ENCODE data around the gene LETM1.

The LETM1 gene

GRCh38 chr4:1898681-1899080 lies 42.7 kb upstream of the LETM1 start:
- H2BK12ac ChIP-seq (ENCODE audit: low read length): no peak overlapping the region
- peaks cover 18 to 25% of the 10 kb centered on the region in 2 experiments for H3K36me3 ChIP-seq (ENCODE audit: control insufficient read depth in 1 of 2, insufficient read depth in 2 of 2, low read length in 2 of 2)
- H3K9ac ChIP-seq (ENCODE audit: low read length): no peak overlapping the region
- H3K4me2 ChIP-seq (ENCODE audit: low read length): no peak overlapping the region
- no peak overlapping the region for H2AK5ac ChIP-seq (ENCODE audit: low read length)
- H2AFZ ChIP-seq (ENCODE audit: insufficient read depth, low read length, poor library complexity): no peak overlapping the region
- DNase-seq: no peak
- no peak overlapping the region for H2BK5ac ChIP-seq (ENCODE audit: low read depth, low read length, poor library complexity)
- no peak overlapping the region for H4K91ac ChIP-seq (ENCODE audit: low read depth, low read length)
- H4K12ac ChIP-seq (ENCODE audit: low read depth, low read length): no peak overlapping the region
- H3K18ac ChIP-seq (ENCODE audit: low read length): no peak overlapping the region
- H3K23ac ChIP-seq (ENCODE audit: low read length): no peak overlapping the region
- H3K27me3 ChIP-seq (ENCODE audit: insufficient read depth, low read length): no peaks in the 10 kb centered on the region
- no peaks in the 10 kb centered on the region for H3K9me3 ChIP-seq (ENCODE audit: insufficient read depth, low read depth, low read length)
- no CpG with 5 or more reads among the region's 1 CpG for WGBS (ENCODE audit: extremely low coverage, insufficient coverage, insufficient read length)
- H2BK120ac ChIP-seq (ENCODE audit: insufficient read depth, low read length, poor library complexity): no peak overlapping the region
- H3K4me1 ChIP-seq (ENCODE audit: control insufficient read depth in 1 of 2, insufficient read depth in 2 of 2, low read length in 2 of 2): no peaks in the 10 kb centered on the region
- H3K4ac ChIP-seq (ENCODE audit: low read depth, low read length): no peak overlapping the region
- no peaks in the 10 kb centered on the region for H3K79me2 ChIP-seq (ENCODE audit: control insufficient read depth, insufficient read depth, low read length, poor library complexity)
- no peak overlapping the region for H4K8ac ChIP-seq (ENCODE audit: low read depth, low read length)
- H3K79me1 ChIP-seq (ENCODE audit: low read length): no peaks in the 10 kb centered on the region
- H3K14ac ChIP-seq (ENCODE audit: low read length): no peak overlapping the region
- no peak overlapping the region for H3K4me3 ChIP-seq (ENCODE audit: low read depth, low read length)
- no peak overlapping the region for H3K27ac ChIP-seq (ENCODE audit: low read depth, low read length)

GRCh38 chr4:1898007-1898406 lies 42.1 kb upstream of the LETM1 start:
- H3K18ac ChIP-seq (ENCODE audit: low read length): no peak overlapping the region
- H3K23ac ChIP-seq (ENCODE audit: low read length): no peak overlapping the region
- H3K4me2 ChIP-seq (ENCODE audit: low read length): no peak overlapping the region
- DNase-seq: no peak
- H3K9ac ChIP-seq (ENCODE audit: low read length): no peak overlapping the region
- no peak overlapping the region for H3K4ac ChIP-seq (ENCODE audit: low read depth, low read length)
- H4K8ac ChIP-seq (ENCODE audit: low read depth, low read length): no peak overlapping the region
- no peaks in the 10 kb centered on the region for H3K4me1 ChIP-seq (ENCODE audit: control insufficient read depth in 1 of 2, insufficient read depth in 2 of 2, low read length in 2 of 2)
- H2BK12ac ChIP-seq (ENCODE audit: low read length): no peak overlapping the region
- H4K12ac ChIP-seq (ENCODE audit: low read depth, low read length): no peak overlapping the region
- WGBS (ENCODE audit: extremely low coverage, insufficient coverage, insufficient read length): no CpG with 5 or more reads among the region's 6 CpGs
- H3K14ac ChIP-seq (ENCODE audit: low read length): no peak overlapping the region
- no peak overlapping the region for H2AFZ ChIP-seq (ENCODE audit: insufficient read depth, low read length, poor library complexity)
- no peak overlapping the region for H4K91ac ChIP-seq (ENCODE audit: low read depth, low read length)
- no peaks in the 10 kb centered on the region for H3K9me3 ChIP-seq (ENCODE audit: insufficient read depth, low read depth, low read length)
- no peaks in the 10 kb centered on the region for H3K27me3 ChIP-seq (ENCODE audit: insufficient read depth, low read length)
- H2BK120ac ChIP-seq (ENCODE audit: insufficient read depth, low read length, poor library complexity): no peak overlapping the region
- H2AK5ac ChIP-seq (ENCODE audit: low read length): no peak overlapping the region
- no peak overlapping the region for H2BK5ac ChIP-seq (ENCODE audit: low read depth, low read length, poor library complexity)
- no peak overlapping the region for H3K4me3 ChIP-seq (ENCODE audit: low read depth, low read length)
- no peaks in the 10 kb centered on the region for H3K79me1 ChIP-seq (ENCODE audit: low read length)
- H3K36me3 ChIP-seq (ENCODE audit: control insufficient read depth in 1 of 2, insufficient read depth in 2 of 2, low read length in 2 of 2): peaks cover 17 to 21% of the 10 kb centered on the region in 2 experiments
- H3K79me2 ChIP-seq (ENCODE audit: control insufficient read depth, insufficient read depth, low read length, poor library complexity): no peaks in the 10 kb centered on the region
- no peak overlapping the region for H3K27ac ChIP-seq (ENCODE audit: low read depth, low read length)

- H3K4me2 ChIP-seq (ENCODE audit: low read length): no peak overlapping the region
- no peak overlapping the region for H3K23ac ChIP-seq (ENCODE audit: low read length)
- H3K4me1 ChIP-seq (ENCODE audit: control insufficient read depth in 1 of 2, insufficient read depth in 2 of 2, low read length in 2 of 2): no peaks in the 10 kb centered on the region
Measured at GRCh38 chr4:1896658-1896991, 40.7 kb upstream of the LETM1 start.

GRCh38 chr4:1895971-1896657 lies 40.2 kb upstream of the LETM1 start:
- Histone ChIP-seq H4K12ac (ENCODE audit: low read depth, low read length) (no peak overlapping the region), H2BK5ac (ENCODE audit: low read depth, low read length, poor library complexity) (no peak overlapping the region), H4K8ac (ENCODE audit: low read depth, low read length) (no peak overlapping the region), H3K4me2 (ENCODE audit: low read length) (no peak overlapping the region), H3K4me1 (ENCODE audit: control insufficient read depth in 1 of 2, insufficient read depth in 2 of 2, low read length in 2 of 2) (no peaks in the 10 kb centered on the region), H2AK5ac (ENCODE audit: low read length) (no peak overlapping the region), H3K79me2 (ENCODE audit: control insufficient read depth, insufficient read depth, low read length, poor library complexity) (no peaks in the 10 kb centered on the region), H3K4me3 (ENCODE audit: low read depth, low read length) (no peak overlapping the region), H3K4ac (ENCODE audit: low read depth, low read length) (no peak overlapping the region), H3K9me3 (ENCODE audit: insufficient read depth, low read depth, low read length) (no peaks in the 10 kb centered on the region), H3K9ac (ENCODE audit: low read length) (no peak overlapping the region), H3K18ac (ENCODE audit: low read length) (no peak overlapping the region), H3K27me3 (ENCODE audit: insufficient read depth, low read length) (no peaks in the 10 kb centered on the region), H2BK12ac (ENCODE audit: low read length) (no peak overlapping the region), H3K14ac (ENCODE audit: low read length) (no peak overlapping the region), H2AFZ (ENCODE audit: insufficient read depth, low read length, poor library complexity) (no peak overlapping the region), H3K27ac (ENCODE audit: low read depth, low read length) (no peak overlapping the region), H2BK120ac (ENCODE audit: insufficient read depth, low read length, poor library complexity) (no peak overlapping the region), H4K91ac (ENCODE audit: low read depth, low read length) (no peak overlapping the region), H3K23ac (ENCODE audit: low read length) (no peak overlapping the region), H3K79me1 (ENCODE audit: low read length) (no peaks in the 10 kb centered on the region), H3K36me3 (ENCODE audit: control insufficient read depth in 1 of 2, insufficient read depth in 2 of 2, low read length in 2 of 2) (peaks cover 5 to 6% of the 10 kb centered on the region in 2 experiments)
- DNase-seq: no peak
- WGBS (ENCODE audit: extremely low coverage, insufficient coverage, insufficient read length): no CpG with 5 or more reads among the region's 8 CpGs

More at GRCh38 chr4:1896658-1896991, 40.7 kb upstream of the LETM1 start:
- Histone ChIP-seq H3K14ac (ENCODE audit: low read length) (no peak overlapping the region), H4K12ac (ENCODE audit: low read depth, low read length) (no peak overlapping the region), H3K18ac (ENCODE audit: low read length) (no peak overlapping the region), H4K8ac (ENCODE audit: low read depth, low read length) (no peak overlapping the region), H3K4me3 (ENCODE audit: low read depth, low read length) (no peak overlapping the region), H4K91ac (ENCODE audit: low read depth, low read length) (no peak overlapping the region), H3K9me3 (ENCODE audit: insufficient read depth, low read depth, low read length) (no peaks in the 10 kb centered on the region), H2AFZ (ENCODE audit: insufficient read depth, low read length, poor library complexity) (no peak overlapping the region), H2BK12ac (ENCODE audit: low read length) (no peak overlapping the region), H3K27ac (ENCODE audit: low read depth, low read length) (no peak overlapping the region), H2BK5ac (ENCODE audit: low read depth, low read length, poor library complexity) (no peak overlapping the region), H3K36me3 (ENCODE audit: control insufficient read depth in 1 of 2, insufficient read depth in 2 of 2, low read length in 2 of 2) (peaks cover 10 to 11% of the 10 kb centered on the region in 2 experiments), H3K79me2 (ENCODE audit: control insufficient read depth, insufficient read depth, low read length, poor library complexity) (no peaks in the 10 kb centered on the region), H3K4ac (ENCODE audit: low read depth, low read length) (no peak overlapping the region), H3K27me3 (ENCODE audit: insufficient read depth, low read length) (no peaks in the 10 kb centered on the region), H2BK120ac (ENCODE audit: insufficient read depth, low read length, poor library complexity) (no peak overlapping the region), H3K9ac (ENCODE audit: low read length) (no peak overlapping the region), H2AK5ac (ENCODE audit: low read length) (no peak overlapping the region), H3K79me1 (ENCODE audit: low read length) (no peaks in the 10 kb centered on the region)
- DNase-seq: no peak
- WGBS (ENCODE audit: extremely low coverage, insufficient coverage, insufficient read length): 100% methylated on average over 1 of the region's 6 CpGs
